ENCODE results near the gene NDUFV1.

Gene NDUFV1

GRCh38 chr11:67641338-67642172, 34.8 kb downstream of the NDUFV1 start:
- DNase-seq: no peak

- no peak for DNase-seq
Observed at GRCh38 chr11:67642173-67643120, 35.7 kb downstream of the NDUFV1 start.

GRCh38 chr11:67644042-67644441, 37.3 kb downstream of the NDUFV1 start:
- no peak for DNase-seq

- DNase-seq: no peak
Observed at GRCh38 chr11:67644472-67645418, 38.0 kb downstream of the NDUFV1 start.

- DNase-seq: no peak
Observed at GRCh38 chr11:67645521-67646461, 39.1 kb downstream of the NDUFV1 start.

GRCh38 chr11:67646535-67647336, 40.0 kb downstream of the NDUFV1 start:
- no peak for DNase-seq

GRCh38 chr11:67647471-67647870, 40.7 kb downstream of the NDUFV1 start:
- DNase-seq: no peak

GRCh38 chr11:67648140-67648795, 41.5 kb downstream of the NDUFV1 start:
- DNase-seq: no peak

- DNase-seq: no peak
Observed at GRCh38 chr11:67648796-67649613, 42.3 kb downstream of the NDUFV1 start.

- no peak for DNase-seq
Observed at GRCh38 chr11:67649634-67650510, 43.1 kb downstream of the NDUFV1 start.

GRCh38 chr11:67651976-67652781, 45.4 kb downstream of the NDUFV1 start:
- DNase-seq: no peak

GRCh38 chr11:67652965-67653845, 46.5 kb downstream of the NDUFV1 start:
- DNase-seq: no peak

GRCh38 chr11:67654225-67654624, 47.5 kb downstream of the NDUFV1 start:
- DNase-seq: no peak

GRCh38 chr11:67656278-67656922, 49.7 kb downstream of the NDUFV1 start:
- DNase-seq: no peak

- no peak for DNase-seq
Observed at GRCh38 chr11:67657300-67657699, 50.6 kb downstream of the NDUFV1 start.

Data from NCI-H2029 (cell line).